HPDE6-E6E7 (cell line): ENCODE measurements around the gene TAF1D.
"Not testable (repeated sequence)": the region's sequence is repeated elsewhere in the genome, so short reads cannot be mapped to it uniquely, and the experiment has no call there.

Experiments used
- DNase-seq: peaks from one replicate; pipeline ENCODE4 v3.0.0; 2011; ENCODE audit warnings: missing footprints; ENCODE audit errors: extremely low spot score

Gene TAF1D

GRCh38 chr11:93747122-93747521 is 5.8 kb upstream of the TAF1D start:
- DNase-seq = no peak

GRCh38 chr11:93746101-93746500 is 4.8 kb upstream of the TAF1D start:
- DNase-seq = no peak

GRCh38 chr11:93745005-93745755 is 3.9 kb upstream of the TAF1D start:
- DNase-seq = not testable (repeated sequence)

GRCh38 chr11:93744669-93745004 is 3.3 kb upstream of the TAF1D start:
- no peak for DNase-seq

- DNase-seq = no peak
Observed at GRCh38 chr11:93743291-93743690, 2.0 kb upstream of the TAF1D start.

GRCh38 chr11:93741882-93742226 is 559 bp upstream of the TAF1D start:
- peak; percentile 67 for DNase-seq

GRCh38 chr11:93740730-93741093 is 583 bp downstream of the TAF1D start:
- DNase-seq = peak; percentile 21

GRCh38 chr11:93740031-93740729 is 1.1 kb downstream of the TAF1D start:
- peak; percentile 8 for DNase-seq

GRCh38 chr11:93738647-93739081 is 2.6 kb downstream of the TAF1D start:
- no peak for DNase-seq

- DNase-seq = peak; percentile 19
Observed at GRCh38 chr11:93737904-93738612, 3.2 kb downstream of the TAF1D start.

GRCh38 chr11:93736129-93736528 is 5.2 kb downstream of the TAF1D start:
- no peak for DNase-seq

GRCh38 chr11:93735627-93736026 is 5.7 kb downstream of the TAF1D start:
- no peak for DNase-seq

GRCh38 chr11:93734427-93735222 is 6.7 kb downstream of the TAF1D start:
- no peak for DNase-seq

GRCh38 chr11:93733474-93733873 is 7.8 kb downstream of the TAF1D start:
- DNase-seq = no peak

- no peak for DNase-seq
Observed at GRCh38 chr11:93732237-93732892, 8.9 kb downstream of the TAF1D start.

GRCh38 chr11:93730108-93731107 is 10.9 kb downstream of the TAF1D start:
- DNase-seq = no peak

- no peak for DNase-seq
Observed at GRCh38 chr11:93729129-93729616, 12.1 kb downstream of the TAF1D start.

GRCh38 chr11:93728792-93729128 is 12.5 kb downstream of the TAF1D start:
- DNase-seq = no peak

- DNase-seq = no peak
Observed at GRCh38 chr11:93727985-93728791, 13.1 kb downstream of the TAF1D start.
